WTC11 (cell line): Measurements from ENCODE around the gene NTF3. TPM values are rescaled to one million over a fixed set of nuclear protein-coding genes. Genes with fewer than 3 reads are reported as not detected.

Experiments
- ATAC-seq: fragments of 200-7000 bp; cut with Tn5 transposase; 2 replicates; pipeline ENCODE4 v1.10.0; 2021; ENCODE audit warnings: mild to moderate bottlenecking, moderate library complexity
- CTCF ChIA-PET: fragments of 300-600 bp; sonication (Branson Sonifier 250); formaldehyde crosslinking; loops from one replicate; lab custom pipeline; 2021; ENCODE audit warnings: antibody characterized with exemption; lab: Charles Lee
- POLR2A ChIA-PET: fragments of 350-600 bp; sonication (Branson Sonifier 250); formaldehyde crosslinking; loops from one replicate; lab custom pipeline; 2021; ENCODE audit warnings: antibody characterized with exemption; lab: Charles Lee
- DNase-seq: peaks from one replicate; pipeline ENCODE4 v3.0.0; 2021; ENCODE audit warnings: low spot score
- H3K27ac Mint-ChIP-seq: 2 replicates; pipeline ENCODE4 v1.8.0; 2021; ENCODE audit warnings: mixed read lengths
- H3K27me3 Mint-ChIP-seq: 2 replicates; pipeline ENCODE4 v1.8.0; 2021; ENCODE audit warnings: low read depth, mild to moderate bottlenecking, moderate library complexity, mixed read lengths
- H3K36me3 Mint-ChIP-seq: 2 replicates; pipeline ENCODE4 v1.8.0; 2021; ENCODE audit warnings: mixed read lengths
- H3K4me1 Mint-ChIP-seq: 2 replicates; pipeline ENCODE4 v1.8.0; 2022; ENCODE audit warnings: mixed read lengths
- H3K4me3 Mint-ChIP-seq: 2 replicates; pipeline ENCODE4 v1.8.0; 2021; ENCODE audit warnings: mild to moderate bottlenecking, moderate library complexity, mixed read lengths
- H3K9me3 Mint-ChIP-seq: 2 replicates; pipeline ENCODE4 v1.8.0; 2021; ENCODE audit warnings: mixed read lengths
- ATF3 ChIP-seq: sonication (generic); formaldehyde crosslinking; conservative IDR thresholded peaks from 2 replicates; pipeline ENCODE4 v1.8.1; 2022; ENCODE audit warnings: mild to moderate bottlenecking, missing genetic modification reagents
- CREM ChIP-seq: sonication (generic); formaldehyde crosslinking; IDR thresholded peaks from 2 replicates; pipeline ENCODE4 v1.8.1; 2022; ENCODE audit warnings: mild to moderate bottlenecking, missing genetic modification reagents, moderate library complexity
- ESRRA ChIP-seq: sonication (generic); formaldehyde crosslinking; IDR thresholded peaks from 2 replicates; pipeline ENCODE4 v1.8.1; 2022; ENCODE audit warnings: mild to moderate bottlenecking, missing genetic modification reagents, borderline replicate concordance
- FOXP1 ChIP-seq: sonication (generic); formaldehyde crosslinking; IDR thresholded peaks from 2 replicates; pipeline ENCODE4 v1.8.0; 2022; ENCODE audit warnings: missing genetic modification reagents, mild to moderate bottlenecking, moderate library complexity, borderline replicate concordance
- GRHL2 ChIP-seq: fragments of 250-450 bp; sonication (Bioruptor Pico); IDR thresholded peaks from 2 replicates; pipeline ENCODE4 v1.8.0; 2022; ENCODE audit warnings: mild to moderate bottlenecking, moderate library complexity; ENCODE audit not compliant: insufficient replicate concordance, severe bottlenecking
- MXD4 ChIP-seq: fragments of 250-450 bp; sonication (Bioruptor Pico); IDR thresholded peaks from 2 replicates; pipeline ENCODE4 v1.8.0; 2021; ENCODE audit warnings: mild to moderate bottlenecking, moderate library complexity, borderline replicate concordance
- MYBL2 ChIP-seq: sonication (generic); formaldehyde crosslinking; IDR thresholded peaks from 2 replicates; pipeline ENCODE4 v1.8.1; 2023; ENCODE audit warnings: mild to moderate bottlenecking, moderate library complexity, missing genetic modification reagents
- TEAD4 ChIP-seq: sonication (generic); formaldehyde crosslinking; IDR thresholded peaks from 2 replicates; pipeline ENCODE4 v1.8.0; 2022; ENCODE audit warnings: mild to moderate bottlenecking, missing genetic modification reagents
- TP53 ChIP-seq: sonication (generic); formaldehyde crosslinking; IDR thresholded peaks from 2 replicates; pipeline ENCODE4 v1.8.1; 2023; ENCODE audit warnings: mild to moderate bottlenecking, missing genetic modification reagents
- ZBTB43 ChIP-seq: sonication (generic); formaldehyde crosslinking; IDR thresholded peaks from 2 replicates; pipeline ENCODE4 v1.8.1; 2023; ENCODE audit warnings: mild to moderate bottlenecking, missing genetic modification reagents
- ZNF512 ChIP-seq: sonication (generic); formaldehyde crosslinking; IDR thresholded peaks from 2 replicates; pipeline ENCODE4 v1.8.1; 2022; ENCODE audit warnings: missing genetic modification reagents, borderline replicate concordance
- ZNF671 ChIP-seq: fragments of 250-450 bp; sonication (Bioruptor Pico); IDR thresholded peaks from 2 replicates; pipeline ENCODE4 v1.8.0; 2021; ENCODE audit warnings: mild to moderate bottlenecking
- total RNA-seq: library from RNA; stranded (reverse); gene quantifications from 3 replicates; pipeline ENCODE4 v1.2.3, GENCODE V29; 2021
- TF ChIP-seq, protein P1 (sequence below): sonication (generic); formaldehyde crosslinking; conservative IDR thresholded peaks from 2 replicates; pipeline ENCODE4 v1.8.1; 2023; ENCODE audit warnings: mild to moderate bottlenecking, low read depth, missing genetic modification reagents, moderate library complexity
- TF ChIP-seq, protein P2 (sequence below): sonication (generic); formaldehyde crosslinking; IDR thresholded peaks from 2 replicates; pipeline ENCODE4 v1.8.0; 2022; ENCODE audit warnings: missing genetic modification reagents
- TF ChIP-seq, protein P3 (sequence below): sonication (generic); formaldehyde crosslinking; IDR thresholded peaks from 2 replicates; pipeline ENCODE4 v1.8.0; 2023; ENCODE audit warnings: mild to moderate bottlenecking, missing genetic modification reagents

Gene NTF3
- total RNA-seq, 1 experiment from 2014 or later = 1.3 TPM

- TF ChIP-seq ZBTB43 (CRISPR knock-in tag) (no peak), CREM (CRISPR knock-in tag) (no peak), FOXP1 (no peak), MYBL2 (CRISPR knock-in tag) (no peak), GRHL2 (CRISPR knock-in tag) (no peak), MXD4 (CRISPR knock-in tag) (no peak), ATF3 (CRISPR knock-in tag) (no peak), TEAD4 (CRISPR knock-in tag) (no peak)
- TF ChIP-seq, protein P1, sequence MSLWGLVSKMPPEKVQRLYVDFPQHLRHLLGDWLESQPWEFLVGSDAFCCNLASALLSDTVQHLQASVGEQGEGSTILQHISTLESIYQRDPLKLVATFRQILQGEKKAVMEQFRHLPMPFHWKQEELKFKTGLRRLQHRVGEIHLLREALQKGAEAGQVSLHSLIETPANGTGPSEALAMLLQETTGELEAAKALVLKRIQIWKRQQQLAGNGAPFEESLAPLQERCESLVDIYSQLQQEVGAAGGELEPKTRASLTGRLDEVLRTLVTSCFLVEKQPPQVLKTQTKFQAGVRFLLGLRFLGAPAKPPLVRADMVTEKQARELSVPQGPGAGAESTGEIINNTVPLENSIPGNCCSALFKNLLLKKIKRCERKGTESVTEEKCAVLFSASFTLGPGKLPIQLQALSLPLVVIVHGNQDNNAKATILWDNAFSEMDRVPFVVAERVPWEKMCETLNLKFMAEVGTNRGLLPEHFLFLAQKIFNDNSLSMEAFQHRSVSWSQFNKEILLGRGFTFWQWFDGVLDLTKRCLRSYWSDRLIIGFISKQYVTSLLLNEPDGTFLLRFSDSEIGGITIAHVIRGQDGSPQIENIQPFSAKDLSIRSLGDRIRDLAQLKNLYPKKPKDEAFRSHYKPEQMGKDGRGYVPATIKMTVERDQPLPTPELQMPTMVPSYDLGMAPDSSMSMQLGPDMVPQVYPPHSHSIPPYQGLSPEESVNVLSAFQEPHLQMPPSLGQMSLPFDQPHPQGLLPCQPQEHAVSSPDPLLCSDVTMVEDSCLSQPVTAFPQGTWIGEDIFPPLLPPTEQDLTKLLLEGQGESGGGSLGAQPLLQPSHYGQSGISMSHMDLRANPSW = no peak
Measured at GRCh38 chr12:5417500-5417899, 14.4 kb upstream of the NTF3 start (continued).

DNA sequence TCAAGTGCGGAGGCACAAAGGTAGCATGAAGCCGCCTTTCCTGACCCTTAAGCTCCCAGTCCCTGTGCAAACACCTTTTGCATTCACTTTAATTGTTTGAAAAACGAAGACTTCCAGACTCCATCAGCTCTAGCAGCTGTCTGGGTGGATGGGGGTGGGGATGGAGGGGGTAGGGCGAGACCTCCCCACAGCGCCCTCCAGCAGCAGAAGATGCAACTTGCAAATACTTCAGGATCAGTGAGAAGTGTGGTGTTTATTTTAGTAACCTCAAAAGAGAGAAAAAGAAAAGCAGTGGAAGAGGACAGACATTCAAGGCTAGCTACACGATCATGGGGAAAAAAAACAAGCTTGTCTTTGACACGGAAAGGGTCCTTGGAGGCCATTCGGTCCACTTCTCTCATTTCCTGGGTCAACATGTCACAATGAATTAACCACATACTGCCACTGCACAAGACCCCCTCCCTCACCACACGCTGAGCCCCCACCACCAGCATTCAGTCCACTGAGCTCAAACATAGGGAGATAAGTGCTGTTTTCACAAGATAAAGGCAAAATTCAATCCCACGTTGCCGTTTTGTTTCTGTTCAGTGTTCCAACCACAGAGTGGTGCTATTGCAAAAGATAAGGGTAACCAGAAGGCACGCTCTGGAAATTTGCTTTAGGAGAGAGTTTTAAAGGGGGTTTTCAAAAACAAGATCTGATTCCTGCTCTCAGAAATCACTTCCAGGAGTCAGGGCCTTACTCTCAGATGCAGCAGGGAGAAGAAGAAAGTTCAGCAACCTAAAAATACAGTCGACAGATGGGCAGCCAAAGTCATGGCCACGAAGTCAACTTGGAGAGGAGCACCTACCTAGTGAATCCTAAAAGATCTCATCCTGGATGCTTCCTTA is 3.3 kb upstream of the NTF3 start:
- Mint-ChIP-seq H3K36me3 (no peaks in the 10 kb centered on the region), H3K9me3 (no peaks in the 10 kb centered on the region), H3K4me3 (no peak overlapping the region), H3K4me1 (peaks cover 38% of the 10 kb centered on the region), H3K27ac (no peak overlapping the region), H3K27me3 (no peaks in the 10 kb centered on the region; the same call in 1 of the 2 replicates)
- peak; percentile 52 for DNase-seq
- ATAC-seq = peak; percentile 16
- TF ChIP-seq, protein P2, sequence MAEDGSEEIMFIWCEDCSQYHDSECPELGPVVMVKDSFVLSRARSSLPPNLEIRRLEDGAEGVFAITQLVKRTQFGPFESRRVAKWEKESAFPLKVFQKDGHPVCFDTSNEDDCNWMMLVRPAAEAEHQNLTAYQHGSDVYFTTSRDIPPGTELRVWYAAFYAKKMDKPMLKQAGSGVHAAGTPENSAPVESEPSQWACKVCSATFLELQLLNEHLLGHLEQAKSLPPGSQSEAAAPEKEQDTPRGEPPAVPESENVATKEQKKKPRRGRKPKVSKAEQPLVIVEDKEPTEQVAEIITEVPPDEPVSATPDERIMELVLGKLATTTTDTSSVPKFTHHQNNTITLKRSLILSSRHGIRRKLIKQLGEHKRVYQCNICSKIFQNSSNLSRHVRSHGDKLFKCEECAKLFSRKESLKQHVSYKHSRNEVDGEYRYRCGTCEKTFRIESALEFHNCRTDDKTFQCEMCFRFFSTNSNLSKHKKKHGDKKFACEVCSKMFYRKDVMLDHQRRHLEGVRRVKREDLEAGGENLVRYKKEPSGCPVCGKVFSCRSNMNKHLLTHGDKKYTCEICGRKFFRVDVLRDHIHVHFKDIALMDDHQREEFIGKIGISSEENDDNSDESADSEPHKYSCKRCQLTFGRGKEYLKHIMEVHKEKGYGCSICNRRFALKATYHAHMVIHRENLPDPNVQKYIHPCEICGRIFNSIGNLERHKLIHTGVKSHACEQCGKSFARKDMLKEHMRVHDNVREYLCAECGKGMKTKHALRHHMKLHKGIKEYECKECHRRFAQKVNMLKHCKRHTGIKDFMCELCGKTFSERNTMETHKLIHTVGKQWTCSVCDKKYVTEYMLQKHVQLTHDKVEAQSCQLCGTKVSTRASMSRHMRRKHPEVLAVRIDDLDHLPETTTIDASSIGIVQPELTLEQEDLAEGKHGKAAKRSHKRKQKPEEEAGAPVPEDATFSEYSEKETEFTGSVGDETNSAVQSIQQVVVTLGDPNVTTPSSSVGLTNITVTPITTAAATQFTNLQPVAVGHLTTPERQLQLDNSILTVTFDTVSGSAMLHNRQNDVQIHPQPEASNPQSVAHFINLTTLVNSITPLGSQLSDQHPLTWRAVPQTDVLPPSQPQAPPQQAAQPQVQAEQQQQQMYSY (CRISPR knock-in tag) = no peak
- TF ChIP-seq ZNF512 (CRISPR knock-in tag) (no peak), ZNF671 (no peak), ESRRA (CRISPR knock-in tag) (no peak), TP53 (CRISPR knock-in tag) (no peak)
- TF ChIP-seq, protein P3, sequence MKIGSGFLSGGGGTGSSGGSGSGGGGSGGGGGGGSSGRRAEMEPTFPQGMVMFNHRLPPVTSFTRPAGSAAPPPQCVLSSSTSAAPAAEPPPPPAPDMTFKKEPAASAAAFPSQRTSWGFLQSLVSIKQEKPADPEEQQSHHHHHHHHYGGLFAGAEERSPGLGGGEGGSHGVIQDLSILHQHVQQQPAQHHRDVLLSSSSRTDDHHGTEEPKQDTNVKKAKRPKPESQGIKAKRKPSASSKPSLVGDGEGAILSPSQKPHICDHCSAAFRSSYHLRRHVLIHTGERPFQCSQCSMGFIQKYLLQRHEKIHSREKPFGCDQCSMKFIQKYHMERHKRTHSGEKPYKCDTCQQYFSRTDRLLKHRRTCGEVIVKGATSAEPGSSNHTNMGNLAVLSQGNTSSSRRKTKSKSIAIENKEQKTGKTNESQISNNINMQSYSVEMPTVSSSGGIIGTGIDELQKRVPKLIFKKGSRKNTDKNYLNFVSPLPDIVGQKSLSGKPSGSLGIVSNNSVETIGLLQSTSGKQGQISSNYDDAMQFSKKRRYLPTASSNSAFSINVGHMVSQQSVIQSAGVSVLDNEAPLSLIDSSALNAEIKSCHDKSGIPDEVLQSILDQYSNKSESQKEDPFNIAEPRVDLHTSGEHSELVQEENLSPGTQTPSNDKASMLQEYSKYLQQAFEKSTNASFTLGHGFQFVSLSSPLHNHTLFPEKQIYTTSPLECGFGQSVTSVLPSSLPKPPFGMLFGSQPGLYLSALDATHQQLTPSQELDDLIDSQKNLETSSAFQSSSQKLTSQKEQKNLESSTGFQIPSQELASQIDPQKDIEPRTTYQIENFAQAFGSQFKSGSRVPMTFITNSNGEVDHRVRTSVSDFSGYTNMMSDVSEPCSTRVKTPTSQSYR = 0 out of 2 replicates have a peak, but pooled peaks have one; percentile 52
- CTCF ChIA-PET = interaction anchor here (0.6 to 5.0 kb wide), 61 partner anchors 8 to 587 kb away, joined by 3 to 75 read pairs (median 4); no protein-coding TSS in a partner anchor
- POLR2A ChIA-PET = no interaction called here
